Loucy (cell line): Measurements from ENCODE around the gene PRICKLE2.

Experiments
- H2AFZ ChIP-seq: fragments of 200-600 bp; sonication (generic); 2 replicates; pipeline ENCODE4 v1.6.0; 2016; ENCODE audit warnings: antibody characterized with exemption, mild to moderate bottlenecking, low read length, moderate library complexity
- H3F3A ChIP-seq: fragments of 200-600 bp; 2 replicates; pipeline ENCODE4 v1.6.0; 2016; ENCODE audit warnings: antibody characterized with exemption, low read depth, mild to moderate bottlenecking
- H3K27me3 ChIP-seq: fragments of 200-600 bp; sonication (generic); 2 replicates; pipeline ENCODE4 v1.6.1; 2014; ENCODE audit warnings: low read length, mild to moderate bottlenecking; ENCODE audit not compliant: insufficient read depth, poor library complexity, severe bottlenecking
- H3K36me3 ChIP-seq: fragments of 200-600 bp; sonication (generic); 2 replicates; pipeline ENCODE4 v1.6.1; 2016; ENCODE audit warnings: low read length; ENCODE audit not compliant: insufficient read depth
- H3K4me1 ChIP-seq: fragments of 200-600 bp; sonication (generic); 2 replicates; pipeline ENCODE4 v1.5.1; 2014; ENCODE audit warnings: low read length, mild to moderate bottlenecking; ENCODE audit not compliant: insufficient read depth, poor library complexity, severe bottlenecking
- H3K4me2 ChIP-seq: fragments of 200-600 bp; sonication (generic); 2 replicates; pipeline ENCODE4 v1.6.0; 2014; ENCODE audit warnings: antibody characterized with exemption, low read length, low read depth, mild to moderate bottlenecking; ENCODE audit not compliant: poor library complexity, severe bottlenecking
- H3K4me3 ChIP-seq: fragments of 200-600 bp; sonication (generic); 2 replicates; pipeline ENCODE4 v1.5.1; 2014; ENCODE audit warnings: low read length, mild to moderate bottlenecking, mixed read lengths; ENCODE audit not compliant: poor library complexity, severe bottlenecking
- H3K79me2 ChIP-seq: fragments of 200-600 bp; sonication (generic); 2 replicates; pipeline ENCODE4 v1.6.1; 2014; ENCODE audit warnings: low read length; ENCODE audit not compliant: insufficient read depth
- H3K9ac ChIP-seq: fragments of 200-600 bp; sonication (generic); 2 replicates; pipeline ENCODE4 v1.6.0; 2014; ENCODE audit warnings: mild to moderate bottlenecking, low read depth, low read length, moderate library complexity; ENCODE audit not compliant: poor library complexity, severe bottlenecking
- H3K9me2 ChIP-seq: fragments of 200-600 bp; sonication (generic); replicated peaks from 2 replicates; pipeline ENCODE4 v1.6.1; 2016; ENCODE audit warnings: low read depth, low read length, mixed read lengths
- H3K9me3 ChIP-seq: fragments of 200-600 bp; sonication (generic); 2 replicates; pipeline ENCODE4 v1.6.1; 2014; ENCODE audit warnings: mild to moderate bottlenecking, antibody characterized with exemption, low read length, low read depth; ENCODE audit not compliant: insufficient read depth
- H4K20me1 ChIP-seq: fragments of 200-600 bp; sonication (generic); 2 replicates; pipeline ENCODE4 v1.6.0; 2014; ENCODE audit warnings: antibody characterized with exemption, low read length, mild to moderate bottlenecking; ENCODE audit not compliant: insufficient read depth, poor library complexity, severe bottlenecking
- EZH2phosphoT487 ChIP-seq: fragments of 200-600 bp; IDR thresholded peaks from 2 replicates; pipeline ENCODE4 v1.6.1; 2018; ENCODE audit warnings: antibody characterized with exemption, mild to moderate bottlenecking, moderate library complexity, borderline replicate concordance
- TF ChIP-seq, protein P1 (sequence below): fragments of 200-600 bp; sonication (generic); conservative IDR thresholded peaks from 2 replicates; pipeline ENCODE4 v1.5.1; 2014; ENCODE audit warnings: mild to moderate bottlenecking, antibody characterized with exemption, low read length

The PRICKLE2 gene

GRCh38 chr3:64063983-64064438 lies 161.3 kb downstream of the PRICKLE2 start:
- H3K4me1 ChIP-seq, result no peaks in the 10 kb centered on the region
- H3K4me2 ChIP-seq, result no peak overlapping the region
- no peaks in the 10 kb centered on the region for H3K9me3 ChIP-seq
- no peak for TF ChIP-seq EZH2phosphoT487
- TF ChIP-seq, protein P1, sequence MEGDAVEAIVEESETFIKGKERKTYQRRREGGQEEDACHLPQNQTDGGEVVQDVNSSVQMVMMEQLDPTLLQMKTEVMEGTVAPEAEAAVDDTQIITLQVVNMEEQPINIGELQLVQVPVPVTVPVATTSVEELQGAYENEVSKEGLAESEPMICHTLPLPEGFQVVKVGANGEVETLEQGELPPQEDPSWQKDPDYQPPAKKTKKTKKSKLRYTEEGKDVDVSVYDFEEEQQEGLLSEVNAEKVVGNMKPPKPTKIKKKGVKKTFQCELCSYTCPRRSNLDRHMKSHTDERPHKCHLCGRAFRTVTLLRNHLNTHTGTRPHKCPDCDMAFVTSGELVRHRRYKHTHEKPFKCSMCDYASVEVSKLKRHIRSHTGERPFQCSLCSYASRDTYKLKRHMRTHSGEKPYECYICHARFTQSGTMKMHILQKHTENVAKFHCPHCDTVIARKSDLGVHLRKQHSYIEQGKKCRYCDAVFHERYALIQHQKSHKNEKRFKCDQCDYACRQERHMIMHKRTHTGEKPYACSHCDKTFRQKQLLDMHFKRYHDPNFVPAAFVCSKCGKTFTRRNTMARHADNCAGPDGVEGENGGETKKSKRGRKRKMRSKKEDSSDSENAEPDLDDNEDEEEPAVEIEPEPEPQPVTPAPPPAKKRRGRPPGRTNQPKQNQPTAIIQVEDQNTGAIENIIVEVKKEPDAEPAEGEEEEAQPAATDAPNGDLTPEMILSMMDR, result no peak
- H4K20me1 ChIP-seq, result no peaks in the 10 kb centered on the region
- H2AFZ ChIP-seq, result no peak overlapping the region
- no peaks in the 10 kb centered on the region for H3K79me2 ChIP-seq
- no peaks in the 10 kb centered on the region for H3K36me3 ChIP-seq
- no peak overlapping the region for H3K4me3 ChIP-seq
- no peaks in the 10 kb centered on the region for H3K9me2 ChIP-seq
- H3K27me3 ChIP-seq, result no peaks in the 10 kb centered on the region
- no peaks in the 10 kb centered on the region for H3F3A ChIP-seq
- no peak overlapping the region for H3K9ac ChIP-seq

DNA sequence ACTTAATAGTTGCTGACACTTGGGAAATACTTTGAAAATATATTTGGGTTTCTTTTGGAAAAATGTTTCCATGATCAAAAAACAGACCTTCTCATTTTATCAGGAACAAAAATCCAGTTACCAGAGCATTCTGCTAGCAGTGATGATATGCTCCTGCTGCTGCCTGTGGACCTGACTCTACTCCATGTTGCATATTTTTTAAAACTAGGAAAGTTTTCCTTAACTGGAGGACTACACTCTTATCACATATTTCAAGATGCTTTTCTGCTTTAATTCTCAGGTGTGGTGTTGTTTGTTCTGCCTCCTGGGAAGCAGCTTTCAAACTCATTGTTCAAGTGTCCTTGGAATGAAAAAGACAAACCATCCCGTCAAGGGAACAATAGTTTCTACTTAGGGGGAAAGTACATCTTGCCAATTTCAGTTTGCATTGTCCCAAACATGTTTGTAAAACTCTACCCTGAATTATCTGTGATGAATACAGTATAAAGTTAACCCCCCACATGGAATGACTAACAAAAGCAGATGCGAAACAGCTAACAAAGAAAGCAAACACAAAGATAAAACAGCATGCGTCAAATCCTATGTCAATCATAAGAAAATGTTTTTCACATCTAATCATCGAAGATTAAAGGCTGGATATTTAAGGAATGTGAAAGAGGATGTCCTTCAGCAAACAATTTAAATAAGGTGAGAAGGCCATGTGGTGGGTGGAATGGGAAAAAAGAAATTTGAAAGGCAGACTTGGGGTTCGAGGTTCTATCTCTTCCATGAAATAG lies 161.9 kb downstream of the PRICKLE2 start:
- H3K4me3 ChIP-seq, result no peak overlapping the region
- no peak overlapping the region for H3K9ac ChIP-seq
- H3F3A ChIP-seq, result no peaks in the 10 kb centered on the region
- H3K27me3 ChIP-seq, result no peaks in the 10 kb centered on the region
- H4K20me1 ChIP-seq, result no peaks in the 10 kb centered on the region
- H3K36me3 ChIP-seq, result no peaks in the 10 kb centered on the region
- TF ChIP-seq EZH2phosphoT487, result no peak
- TF ChIP-seq, protein P1, result no peak
- H3K79me2 ChIP-seq, result no peaks in the 10 kb centered on the region
- no peak overlapping the region for H2AFZ ChIP-seq
- no peaks in the 10 kb centered on the region for H3K9me3 ChIP-seq
- H3K9me2 ChIP-seq, result no peaks in the 10 kb centered on the region
- no peak overlapping the region for H3K4me2 ChIP-seq
- no peaks in the 10 kb centered on the region for H3K4me1 ChIP-seq

GRCh38 chr3:64061628-64062027 lies 163.6 kb downstream of the PRICKLE2 start:
- no peaks in the 10 kb centered on the region for H3K27me3 ChIP-seq
- H3K79me2 ChIP-seq, result no peaks in the 10 kb centered on the region
- no peak overlapping the region for H3K4me3 ChIP-seq
- TF ChIP-seq, protein P1, result no peak
- TF ChIP-seq EZH2phosphoT487, result no peak
- H3K9me3 ChIP-seq, result no peaks in the 10 kb centered on the region
- H2AFZ ChIP-seq, result no peak overlapping the region
- H3K36me3 ChIP-seq, result no peaks in the 10 kb centered on the region
- no peaks in the 10 kb centered on the region for H3K9me2 ChIP-seq
- no peaks in the 10 kb centered on the region for H4K20me1 ChIP-seq
- no peaks in the 10 kb centered on the region for H3F3A ChIP-seq
- H3K4me1 ChIP-seq, result no peaks in the 10 kb centered on the region
- H3K9ac ChIP-seq, result no peak overlapping the region
- H3K4me2 ChIP-seq, result no peak overlapping the region
